GM18507 (cell line): ENCODE measurements around the gene NLRC3.

ENCODE experiments used
- DNase-seq: peaks from one replicate; pipeline ENCODE4 v3.0.0; 2011; ENCODE audit warnings: low read depth; ENCODE audit not compliant: insufficient read length; ENCODE audit errors: extremely low spot score
- FAIRE-seq: peaks from 2 replicates; lab custom pipeline; 2011; peaks lifted over from hg19 to GRCh38; lab: Jason Lieb, UNC

The NLRC3 gene

GRCh38 chr16:3598236-3598635 is 21.0 kb upstream of the NLRC3 start:
- DNase-seq (no peak), FAIRE-seq (no peak)

GRCh38 chr16:3597676-3598075 is 20.5 kb upstream of the NLRC3 start:
- FAIRE-seq, result no peak
- DNase-seq, result no peak

- no peak for DNase-seq
- FAIRE-seq, result no peak
Observed at GRCh38 chr16:3597226-3597625, 20.0 kb upstream of the NLRC3 start.

GRCh38 chr16:3596101-3596861 is 19.1 kb upstream of the NLRC3 start:
- FAIRE-seq, result no peak

GRCh38 chr16:3595521-3596021 is 18.4 kb upstream of the NLRC3 start:
- FAIRE-seq (no peak), DNase-seq (no peak)

More at GRCh38 chr16:3596101-3596861, 19.1 kb upstream of the NLRC3 start:
- DNase-seq, result no peak

- FAIRE-seq (no peak), DNase-seq (no peak)
Observed at GRCh38 chr16:3595110-3595486, 17.9 kb upstream of the NLRC3 start.

GRCh38 chr16:3594316-3595109 is 17.3 kb upstream of the NLRC3 start:
- FAIRE-seq (no peak), DNase-seq (no peak)

- DNase-seq (no peak), FAIRE-seq (no peak)
Observed at GRCh38 chr16:3592559-3592958, 15.4 kb upstream of the NLRC3 start.

- FAIRE-seq, result no peak
- DNase-seq, result no peak
Observed at GRCh38 chr16:3591991-3592390, 14.8 kb upstream of the NLRC3 start.

GRCh38 chr16:3591436-3591803 is 14.2 kb upstream of the NLRC3 start:
- DNase-seq, result no peak

GRCh38 chr16:3590736-3591435 is 13.7 kb upstream of the NLRC3 start:
- FAIRE-seq (no peak), DNase-seq (no peak)

More at GRCh38 chr16:3591436-3591803, 14.2 kb upstream of the NLRC3 start:
- FAIRE-seq, result no peak

- FAIRE-seq (no peak), DNase-seq (no peak)
Observed at GRCh38 chr16:3589991-3590701, 12.9 kb upstream of the NLRC3 start.

- FAIRE-seq, result no peak
- DNase-seq, result no peak
Observed at GRCh38 chr16:3589441-3589921, 12.3 kb upstream of the NLRC3 start.

- no peak for DNase-seq
- no peak for FAIRE-seq
Observed at GRCh38 chr16:3589001-3589400, 11.8 kb upstream of the NLRC3 start.

- no peak for FAIRE-seq
- no peak for DNase-seq
Observed at GRCh38 chr16:3587547-3588110, 10.4 kb upstream of the NLRC3 start.

- FAIRE-seq (no peak), DNase-seq (no peak)
Observed at GRCh38 chr16:3584412-3584811, 7.2 kb upstream of the NLRC3 start.

GRCh38 chr16:3583303-3584038 is 6.3 kb upstream of the NLRC3 start:
- DNase-seq (no peak), FAIRE-seq (no peak)
